Stimulated activated CD8-positive, alpha-beta memory T cell treated with anti-CD3 and anti-CD28 coated beads, Interleukin-7, amount 100 ng/mL, for 24 hours (primary cell): Measurements from ENCODE around the gene TMEM150C.
"Not testable (repeated sequence)": the region's sequence is repeated elsewhere in the genome, so short reads cannot be mapped to it uniquely, and the experiment has no call there.

Experiments
- DNase-seq: peaks from one replicate; pipeline ENCODE4 v3.0.0-alpha.2; 2020; ENCODE audit warnings: low read depth

TMEM150C gene

GRCh38 chr4:82473621-82474164, 88.1 kb downstream of the TMEM150C start:
- no peak for DNase-seq

GRCh38 chr4:82473080-82473479, 88.7 kb downstream of the TMEM150C start:
- not testable (repeated sequence) for DNase-seq

GRCh38 chr4:82469791-82470345, 91.9 kb downstream of the TMEM150C start:
- DNase-seq = no peak

GRCh38 chr4:82467471-82467870, 94.3 kb downstream of the TMEM150C start:
- DNase-seq = no peak

GRCh38 chr4:82463221-82463620, 98.6 kb downstream of the TMEM150C start:
- DNase-seq = no peak

GRCh38 chr4:82462415-82462831, 99.4 kb downstream of the TMEM150C start:
- peak; percentile 70 for DNase-seq

GRCh38 chr4:82461710-82462109, 100.1 kb downstream of the TMEM150C start:
- no peak for DNase-seq

GRCh38 chr4:82458729-82459128, 103.1 kb downstream of the TMEM150C start:
- no peak for DNase-seq

GRCh38 chr4:82457266-82457665, 104.5 kb downstream of the TMEM150C start:
- no peak for DNase-seq

- no peak for DNase-seq
Observed at GRCh38 chr4:82452026-82452425, 109.8 kb downstream of the TMEM150C start.

- no peak for DNase-seq
Observed at GRCh38 chr4:82450966-82451755, 110.6 kb downstream of the TMEM150C start.

GRCh38 chr4:82447886-82448285, 113.9 kb downstream of the TMEM150C start:
- DNase-seq = no peak

- DNase-seq = no peak
Observed at GRCh38 chr4:82439088-82439487, 122.7 kb downstream of the TMEM150C start.

- no peak for DNase-seq
Observed at GRCh38 chr4:82437285-82438005, 124.3 kb downstream of the TMEM150C start.

- no peak for DNase-seq
Observed at GRCh38 chr4:82436780-82437179, 125.0 kb downstream of the TMEM150C start.

GRCh38 chr4:82436130-82436529, 125.7 kb downstream of the TMEM150C start:
- no peak for DNase-seq

GRCh38 chr4:82434949-82435348, 126.8 kb downstream of the TMEM150C start:
- no peak for DNase-seq

GRCh38 chr4:82433791-82434190, 128.0 kb downstream of the TMEM150C start:
- DNase-seq = no peak
